Ovary (tissue), 1 donor: ENCODE data around the gene COPB2.

Experiments
- EP300 ChIP-seq: sonication (generic); formaldehyde crosslinking; IDR thresholded peaks from one replicate; pipeline ENCODE4 v1.6.1; 2017; ENCODE audit warnings: antibody characterized with exemption
- POLR2A ChIP-seq: fragments of 450-650 bp; IDR thresholded peaks from one replicate; pipeline ENCODE4 v1.6.1; 2017; ENCODE audit warnings: antibody characterized with exemption, mild to moderate bottlenecking, moderate library complexity

DNA sequence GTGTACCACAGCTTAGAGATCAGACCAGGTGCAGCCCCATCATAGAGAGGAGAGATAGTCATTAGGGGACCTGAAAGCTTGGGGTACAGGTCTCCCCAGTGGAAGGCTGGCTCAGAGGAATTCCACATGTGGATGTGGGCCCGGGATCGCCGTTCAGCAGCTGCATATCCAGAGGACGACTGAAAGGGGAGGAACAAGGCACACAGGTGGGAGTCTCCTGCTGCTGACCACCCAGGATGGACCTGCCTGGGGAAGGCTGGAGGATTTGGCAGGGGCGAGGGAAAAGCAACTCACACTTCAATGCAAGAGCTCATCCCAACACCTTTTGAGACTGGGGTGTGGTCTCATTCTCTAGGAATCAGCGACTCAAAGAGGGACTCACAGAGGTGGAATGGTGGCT, 70.6 kb downstream of the COPB2 start:
- TF ChIP-seq POLR2A, result no peak
- no peak for TF ChIP-seq EP300
